Brain microvascular endothelial cell (primary cell): ENCODE data around the gene GRID1.

Experiments used
- DNase-seq: peaks from one replicate; pipeline ENCODE4 v3.0.0-alpha.2; 2020
- H3K27ac ChIP-seq: fragments of 250-450 bp; sonication (Bioruptor Pico); 2 replicates; pipeline ENCODE4 v1.5.1; 2020; ENCODE audit warnings: mild to moderate bottlenecking, moderate library complexity
- H3K27me3 ChIP-seq: fragments of 250-450 bp; sonication (Bioruptor Pico); replicated peaks from 2 replicates; pipeline ENCODE4 v1.5.1; 2020; ENCODE audit warnings: mild to moderate bottlenecking
- H3K36me3 ChIP-seq: fragments of 250-450 bp; sonication (Bioruptor Pico); replicated peaks from 2 replicates; pipeline ENCODE4 v1.5.1; 2020; ENCODE audit warnings: mild to moderate bottlenecking
- H3K4me3 ChIP-seq: 2 replicates; pipeline ENCODE4 v1.5.1; 2011; ENCODE audit warnings: low read depth, mild to moderate bottlenecking, control low read depth, low read length, moderate library complexity
- in situ Hi-C: cut with HindIII; loops from 2 replicates; pipeline ENCODE4 v1.10.0; 2017; ENCODE audit warnings: low sequenced_read_pairs, low pct_ligation_motif_present
- TF ChIP-seq, protein P1 (sequence below): IDR thresholded peaks from 2 replicates; pipeline ENCODE4 v1.5.1; 2011; ENCODE audit warnings: low read depth, mild to moderate bottlenecking, moderate library complexity, low read length, control low read depth, inconsistent platforms; ENCODE audit errors: missing control alignments

Gene GRID1

DNA sequence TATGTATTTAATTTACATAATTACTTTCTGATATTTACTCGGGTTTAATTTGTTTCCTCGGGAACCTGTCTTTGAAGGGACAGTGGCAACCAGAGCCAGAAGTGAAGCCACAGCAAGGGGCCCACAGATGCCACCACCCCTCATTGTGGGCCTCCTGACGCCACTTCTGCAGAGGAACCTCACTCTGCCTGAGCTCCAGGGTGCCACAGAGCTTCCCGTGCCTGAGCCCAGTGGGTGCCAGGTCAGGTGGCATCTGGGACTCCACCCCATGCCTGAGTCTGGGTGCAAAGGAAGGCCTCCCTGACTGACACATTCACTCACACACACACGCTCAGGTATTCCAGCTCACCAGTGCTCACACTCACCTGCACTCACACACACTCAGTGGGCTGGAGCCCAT, 213.7 kb downstream of the GRID1 start:
- in situ Hi-C loops, result no loop called here
- TF ChIP-seq, protein P1, sequence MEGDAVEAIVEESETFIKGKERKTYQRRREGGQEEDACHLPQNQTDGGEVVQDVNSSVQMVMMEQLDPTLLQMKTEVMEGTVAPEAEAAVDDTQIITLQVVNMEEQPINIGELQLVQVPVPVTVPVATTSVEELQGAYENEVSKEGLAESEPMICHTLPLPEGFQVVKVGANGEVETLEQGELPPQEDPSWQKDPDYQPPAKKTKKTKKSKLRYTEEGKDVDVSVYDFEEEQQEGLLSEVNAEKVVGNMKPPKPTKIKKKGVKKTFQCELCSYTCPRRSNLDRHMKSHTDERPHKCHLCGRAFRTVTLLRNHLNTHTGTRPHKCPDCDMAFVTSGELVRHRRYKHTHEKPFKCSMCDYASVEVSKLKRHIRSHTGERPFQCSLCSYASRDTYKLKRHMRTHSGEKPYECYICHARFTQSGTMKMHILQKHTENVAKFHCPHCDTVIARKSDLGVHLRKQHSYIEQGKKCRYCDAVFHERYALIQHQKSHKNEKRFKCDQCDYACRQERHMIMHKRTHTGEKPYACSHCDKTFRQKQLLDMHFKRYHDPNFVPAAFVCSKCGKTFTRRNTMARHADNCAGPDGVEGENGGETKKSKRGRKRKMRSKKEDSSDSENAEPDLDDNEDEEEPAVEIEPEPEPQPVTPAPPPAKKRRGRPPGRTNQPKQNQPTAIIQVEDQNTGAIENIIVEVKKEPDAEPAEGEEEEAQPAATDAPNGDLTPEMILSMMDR, result no peak
- no peak overlapping the region for H3K27ac ChIP-seq
- no peaks in the 10 kb centered on the region for H3K36me3 ChIP-seq
- H3K27me3 ChIP-seq, result no peaks in the 10 kb centered on the region
- no peak overlapping the region for H3K4me3 ChIP-seq
- no peak for DNase-seq

DNA sequence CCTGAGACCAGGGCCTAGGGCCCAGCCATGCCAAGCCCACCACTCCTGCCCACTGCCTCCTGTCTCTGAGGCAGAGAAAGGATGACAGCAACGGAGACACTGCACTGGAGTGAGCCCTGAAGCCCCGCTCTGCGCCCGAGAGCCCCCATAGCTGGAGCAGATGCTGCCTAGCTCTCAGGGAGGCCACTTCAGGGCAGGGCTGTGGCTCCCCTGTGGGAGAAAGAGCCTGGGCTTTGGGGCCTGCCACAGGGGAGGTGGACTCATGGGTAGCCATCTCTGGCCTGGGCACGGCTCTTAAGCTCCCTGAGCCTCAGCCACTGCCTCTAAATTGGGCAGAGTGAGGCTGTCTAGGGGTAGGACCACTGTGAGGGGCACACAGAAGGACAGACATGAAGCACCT, 214.2 kb downstream of the GRID1 start:
- in situ Hi-C loops, result no loop called here

DNA sequence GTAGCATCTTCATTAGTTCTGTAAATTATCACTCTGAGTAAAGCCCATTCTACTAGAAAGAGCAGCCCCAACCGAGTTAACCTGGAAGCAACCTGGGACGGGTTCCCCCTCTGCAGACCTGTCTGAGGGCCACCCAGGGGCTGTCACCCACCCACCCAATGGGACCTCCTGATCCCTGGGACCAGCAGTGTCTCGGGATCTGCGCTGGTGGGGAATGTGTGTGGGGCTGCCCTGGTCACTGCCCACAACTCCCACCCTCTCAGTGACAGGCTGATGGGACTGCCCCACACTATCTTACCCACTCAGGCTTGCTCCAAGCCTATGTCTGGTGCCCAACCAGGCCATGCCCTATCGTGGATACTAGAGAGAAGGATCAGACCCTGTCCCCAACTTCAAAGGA, 215.0 kb downstream of the GRID1 start:
- Histone ChIP-seq H3K27me3 (no peaks in the 10 kb centered on the region), H3K36me3 (no peaks in the 10 kb centered on the region), H3K27ac (no peak overlapping the region), H3K4me3 (no peak overlapping the region)
- in situ Hi-C loops, result no loop called here
- TF ChIP-seq, protein P1, result no peak
- DNase-seq, result no peak

More for the DNA sequence above, 214.2 kb downstream of the GRID1 start:
- Histone ChIP-seq H3K27ac (no peak overlapping the region), H3K36me3 (no peaks in the 10 kb centered on the region), H3K4me3 (no peak overlapping the region), H3K27me3 (no peaks in the 10 kb centered on the region)
- TF ChIP-seq, protein P1, result no peak
- DNase-seq, result no peak

GRCh38 chr10:86149257-86149656, 217.3 kb downstream of the GRID1 start:
- Histone ChIP-seq H3K4me3 (no peak overlapping the region), H3K36me3 (no peaks in the 10 kb centered on the region), H3K27me3 (no peaks in the 10 kb centered on the region), H3K27ac (no peak overlapping the region)
- DNase-seq, result no peak
- TF ChIP-seq, protein P1, result no peak
- in situ Hi-C loops, result no loop called here

DNA sequence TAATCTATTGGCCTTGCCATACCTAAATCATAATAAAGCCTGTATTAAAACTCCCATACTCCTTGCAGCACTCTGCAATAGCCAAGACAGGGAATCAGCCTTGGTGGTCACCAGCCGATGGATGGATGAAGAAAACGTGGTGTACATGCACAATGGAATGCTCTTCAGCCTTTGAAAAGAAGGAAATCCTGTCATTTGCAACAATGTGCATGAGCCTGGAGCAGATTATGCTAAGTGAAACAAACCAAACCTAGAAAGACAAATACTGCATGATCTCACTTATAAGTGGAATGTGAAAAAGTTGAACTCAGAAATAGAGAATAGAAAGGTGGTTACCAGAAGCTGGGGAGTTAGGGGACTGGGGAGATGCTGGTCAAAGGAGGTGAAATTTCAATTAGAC, 218.5 kb downstream of the GRID1 start:
- in situ Hi-C loops, result no loop called here

GRCh38 chr10:86144301-86144700, 222.3 kb downstream of the GRID1 start:
- in situ Hi-C loops, result no loop called here
- DNase-seq, result no peak
- TF ChIP-seq, protein P1, result no peak

More for the DNA sequence above, 218.5 kb downstream of the GRID1 start:
- H3K27ac ChIP-seq, result no peak overlapping the region
- TF ChIP-seq, protein P1, result no peak
- no peaks in the 10 kb centered on the region for H3K36me3 ChIP-seq
- no peak for DNase-seq
- H3K4me3 ChIP-seq, result no peak overlapping the region
- H3K27me3 ChIP-seq, result no peaks in the 10 kb centered on the region

More at GRCh38 chr10:86144301-86144700, 222.3 kb downstream of the GRID1 start:
- Histone ChIP-seq H3K27me3 (no peaks in the 10 kb centered on the region), H3K4me3 (no peak overlapping the region), H3K27ac (no peak overlapping the region), H3K36me3 (no peaks in the 10 kb centered on the region)
